ENCODE data around the gene CAPN3. TPM values are rescaled to one million over a fixed set of nuclear protein-coding genes. Genes with fewer than 3 reads are reported as not detected.

The CAPN3 gene
- total RNA-seq, 1 donor from 2014 or later = 2.8 TPM

DNA sequence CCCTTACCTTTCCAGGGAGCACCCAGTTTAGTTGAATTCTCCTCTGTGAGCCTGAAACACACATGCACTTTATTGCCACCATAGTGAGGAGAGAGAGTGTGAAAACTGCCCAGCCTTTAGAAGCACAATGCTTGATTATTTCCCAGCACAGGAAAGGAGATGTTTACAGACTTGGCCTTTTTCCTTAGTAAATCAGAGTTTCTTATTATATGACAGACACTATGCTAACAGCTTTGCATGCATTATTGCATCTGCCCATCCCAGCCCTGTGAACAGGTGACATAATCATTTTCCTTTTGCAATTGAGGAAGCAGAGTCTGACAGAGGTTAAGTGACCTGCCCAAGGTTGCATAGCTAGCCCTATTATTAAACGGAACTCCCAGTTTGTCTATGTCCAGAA, 36.5 kb downstream of the CAPN3 start:
- no peak for DNase-seq (ENCODE audit: low spot score)
- peaks cover 2% of the 10 kb centered on the region for H3K36me3 Mint-ChIP-seq (ENCODE audit: low read depth)
- H3K27me3 Mint-ChIP-seq (ENCODE audit: low read depth) = no peaks in the 10 kb centered on the region
- H3K4me1 Mint-ChIP-seq (ENCODE audit: low read depth) = no peaks in the 10 kb centered on the region
- TF ChIP-seq, protein P1, sequence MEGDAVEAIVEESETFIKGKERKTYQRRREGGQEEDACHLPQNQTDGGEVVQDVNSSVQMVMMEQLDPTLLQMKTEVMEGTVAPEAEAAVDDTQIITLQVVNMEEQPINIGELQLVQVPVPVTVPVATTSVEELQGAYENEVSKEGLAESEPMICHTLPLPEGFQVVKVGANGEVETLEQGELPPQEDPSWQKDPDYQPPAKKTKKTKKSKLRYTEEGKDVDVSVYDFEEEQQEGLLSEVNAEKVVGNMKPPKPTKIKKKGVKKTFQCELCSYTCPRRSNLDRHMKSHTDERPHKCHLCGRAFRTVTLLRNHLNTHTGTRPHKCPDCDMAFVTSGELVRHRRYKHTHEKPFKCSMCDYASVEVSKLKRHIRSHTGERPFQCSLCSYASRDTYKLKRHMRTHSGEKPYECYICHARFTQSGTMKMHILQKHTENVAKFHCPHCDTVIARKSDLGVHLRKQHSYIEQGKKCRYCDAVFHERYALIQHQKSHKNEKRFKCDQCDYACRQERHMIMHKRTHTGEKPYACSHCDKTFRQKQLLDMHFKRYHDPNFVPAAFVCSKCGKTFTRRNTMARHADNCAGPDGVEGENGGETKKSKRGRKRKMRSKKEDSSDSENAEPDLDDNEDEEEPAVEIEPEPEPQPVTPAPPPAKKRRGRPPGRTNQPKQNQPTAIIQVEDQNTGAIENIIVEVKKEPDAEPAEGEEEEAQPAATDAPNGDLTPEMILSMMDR (IDR thresholded peaks at IDR 0.05) = no peak
- H3K4me3 Mint-ChIP-seq (ENCODE audit: unreplicated experiment) = no peak overlapping the region
- no peak overlapping the region for H3K27ac Mint-ChIP-seq (ENCODE audit: unreplicated experiment)
- H3K9me3 Mint-ChIP-seq (ENCODE audit: low read depth) = no peaks in the 10 kb centered on the region

DNA sequence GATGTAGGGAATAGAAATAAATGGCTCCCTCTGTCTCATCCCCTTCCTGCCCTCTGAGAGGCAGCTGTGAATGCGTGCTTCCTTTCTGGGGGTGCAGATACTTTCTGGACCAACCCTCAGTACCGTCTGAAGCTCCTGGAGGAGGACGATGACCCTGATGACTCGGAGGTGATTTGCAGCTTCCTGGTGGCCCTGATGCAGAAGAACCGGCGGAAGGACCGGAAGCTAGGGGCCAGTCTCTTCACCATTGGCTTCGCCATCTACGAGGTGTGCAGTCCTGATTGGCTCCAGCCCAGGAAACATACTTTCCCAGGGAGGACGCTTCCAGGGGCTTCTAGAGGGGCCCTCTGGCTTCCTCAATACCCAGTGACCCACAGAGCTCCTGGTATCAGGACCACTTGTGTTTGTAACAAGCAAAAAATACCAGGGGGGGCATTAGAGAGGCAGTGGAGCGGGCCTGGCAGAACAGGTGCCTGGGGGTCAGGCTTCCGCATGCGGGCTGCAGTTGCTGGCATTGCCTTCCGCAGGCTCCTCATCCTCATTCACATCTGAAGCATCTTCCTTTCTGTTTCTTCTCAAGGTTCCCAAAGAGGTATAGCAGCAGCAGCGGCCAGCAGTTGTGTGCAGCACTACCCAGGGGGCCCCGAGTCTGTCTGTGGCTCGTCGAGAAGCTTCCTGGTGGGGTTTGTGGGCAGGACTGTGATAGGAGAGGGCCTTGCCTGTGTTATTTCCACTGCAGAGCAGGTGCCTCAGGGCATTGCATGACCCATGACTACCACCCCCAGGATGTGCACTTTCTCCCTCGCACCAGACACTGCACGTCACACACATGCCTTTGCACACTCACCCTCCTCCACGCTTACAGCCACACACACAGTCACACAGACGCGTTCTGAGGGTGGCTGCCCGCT, 42.5 kb downstream of the CAPN3 start:
- Mint-ChIP-seq H3K9me3 (ENCODE audit: low read depth) (no peaks in the 10 kb centered on the region), H3K4me1 (ENCODE audit: low read depth) (no peaks in the 10 kb centered on the region), H3K36me3 (ENCODE audit: low read depth) (peaks cover 2% of the 10 kb centered on the region), H3K4me3 (ENCODE audit: unreplicated experiment) (no peak overlapping the region), H3K27me3 (ENCODE audit: low read depth) (no peaks in the 10 kb centered on the region), H3K27ac (ENCODE audit: unreplicated experiment) (no peak overlapping the region)
- TF ChIP-seq, protein P1 (IDR thresholded peaks at IDR 0.05) = no peak
- no peak for DNase-seq (ENCODE audit: low spot score)

DNA sequence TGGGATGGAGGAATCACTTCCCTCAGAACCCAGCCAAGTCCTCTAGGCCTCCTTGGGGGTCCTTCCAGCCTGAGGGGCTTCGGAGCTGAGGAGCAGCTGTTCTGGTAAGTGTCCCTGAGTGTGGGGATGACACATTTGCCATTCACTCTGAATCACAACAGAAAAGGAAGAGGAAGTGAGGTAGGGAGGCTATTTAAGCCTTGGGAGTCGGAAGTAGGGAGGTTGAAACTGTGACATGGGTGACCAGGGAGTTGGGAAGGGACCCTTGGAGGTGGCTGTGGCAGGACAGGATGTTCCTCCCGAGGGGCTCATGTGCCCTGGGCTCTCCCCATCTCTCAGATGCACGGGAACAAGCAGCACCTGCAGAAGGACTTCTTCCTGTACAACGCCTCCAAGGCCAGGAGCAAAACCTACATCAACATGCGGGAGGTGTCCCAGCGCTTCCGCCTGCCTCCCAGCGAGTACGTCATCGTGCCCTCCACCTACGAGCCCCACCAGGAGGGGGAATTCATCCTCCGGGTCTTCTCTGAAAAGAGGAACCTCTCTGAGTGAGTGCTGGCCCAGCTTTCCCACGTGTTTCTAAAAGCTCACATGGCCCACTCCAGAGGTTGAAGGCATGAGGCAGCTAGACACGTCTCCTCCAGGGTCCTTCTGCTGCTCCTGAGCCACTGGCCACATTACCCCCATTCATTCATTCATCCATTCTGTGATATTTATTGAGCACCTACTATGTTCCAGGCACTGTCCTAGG, 43.3 kb downstream of the CAPN3 start:
- no peak for DNase-seq (ENCODE audit: low spot score)
- H3K27ac Mint-ChIP-seq (ENCODE audit: unreplicated experiment) = no peak overlapping the region

DNA sequence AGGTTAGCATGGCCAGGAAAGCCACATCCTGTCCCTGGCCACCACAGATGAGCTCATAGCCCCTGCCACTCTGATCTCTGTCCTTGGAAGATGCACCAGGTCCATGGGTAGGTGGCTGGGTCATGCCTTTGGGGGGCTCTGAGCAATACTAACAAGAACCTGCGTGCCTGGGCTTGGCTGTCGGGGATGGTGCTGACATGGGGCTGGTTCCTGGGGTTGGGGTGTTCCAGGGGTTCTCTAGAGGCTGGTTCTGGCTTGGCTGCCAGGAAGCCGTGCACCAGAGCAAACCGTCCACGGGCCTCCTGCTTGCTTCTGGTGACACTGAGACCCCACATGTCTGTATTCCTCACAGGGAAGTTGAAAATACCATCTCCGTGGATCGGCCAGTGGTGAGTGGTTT, 44.1 kb downstream of the CAPN3 start:
- Mint-ChIP-seq H3K4me1 (ENCODE audit: low read depth) (no peaks in the 10 kb centered on the region), H3K9me3 (ENCODE audit: low read depth) (no peaks in the 10 kb centered on the region), H3K27ac (ENCODE audit: unreplicated experiment) (no peak overlapping the region), H3K4me3 (ENCODE audit: unreplicated experiment) (no peak overlapping the region), H3K36me3 (ENCODE audit: low read depth) (peaks cover 2% of the 10 kb centered on the region), H3K27me3 (ENCODE audit: low read depth) (no peaks in the 10 kb centered on the region)
- TF ChIP-seq, protein P1 (IDR thresholded peaks at IDR 0.05) = no peak
- DNase-seq (ENCODE audit: low spot score) = no peak

More for the DNA sequence above, 43.3 kb downstream of the CAPN3 start:
- TF ChIP-seq, protein P1 (IDR thresholded peaks at IDR 0.05) = no peak
- Mint-ChIP-seq H3K4me3 (ENCODE audit: unreplicated experiment) (no peak overlapping the region), H3K36me3 (ENCODE audit: low read depth) (peaks cover 2% of the 10 kb centered on the region), H3K27me3 (ENCODE audit: low read depth) (no peaks in the 10 kb centered on the region), H3K9me3 (ENCODE audit: low read depth) (no peaks in the 10 kb centered on the region), H3K4me1 (ENCODE audit: low read depth) (no peaks in the 10 kb centered on the region)

DNA sequence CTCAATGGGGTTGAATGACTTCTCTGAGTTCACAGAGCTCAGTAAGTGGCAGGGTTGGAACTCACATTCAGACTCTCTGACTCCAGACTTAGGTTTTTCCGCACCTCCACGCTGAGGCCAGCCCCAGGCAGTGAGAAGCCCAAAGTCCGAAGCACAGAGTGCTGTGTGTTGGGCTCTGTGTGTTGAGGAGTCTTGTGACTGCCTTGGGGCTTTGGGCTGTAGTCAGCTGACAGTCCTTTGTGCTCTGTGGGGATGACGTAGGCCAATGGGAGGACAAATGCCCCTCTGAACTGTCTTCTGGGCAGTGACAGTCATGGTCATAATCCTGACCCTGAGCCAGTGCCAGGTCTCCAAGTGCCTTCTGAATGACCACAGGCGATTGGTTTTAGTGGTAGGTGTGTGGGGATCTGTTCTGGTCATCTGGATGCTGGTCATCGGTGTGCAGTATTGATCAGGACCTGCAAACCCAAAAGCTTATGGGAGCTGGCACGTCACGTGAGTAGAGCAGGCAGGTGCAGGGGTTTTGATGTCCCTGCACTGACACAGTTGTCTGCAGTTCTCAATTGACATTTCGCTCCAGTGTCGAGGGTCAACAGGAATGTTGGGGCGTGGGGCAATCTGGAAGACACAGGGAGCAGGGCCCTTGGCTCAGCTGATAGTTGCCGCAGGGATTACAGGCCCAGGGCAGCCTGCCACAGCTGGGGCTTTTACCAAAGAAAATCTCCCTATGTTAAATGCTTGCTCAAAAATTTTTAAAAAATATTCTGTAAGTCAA, 45.3 kb downstream of the CAPN3 start:
- no peak overlapping the region for H3K4me3 Mint-ChIP-seq (ENCODE audit: unreplicated experiment)
- no peak for DNase-seq (ENCODE audit: low spot score)
- TF ChIP-seq, protein P1 (IDR thresholded peaks at IDR 0.05) = no peak
- no peaks in the 10 kb centered on the region for H3K9me3 Mint-ChIP-seq (ENCODE audit: low read depth)
- H3K4me1 Mint-ChIP-seq (ENCODE audit: low read depth) = no peaks in the 10 kb centered on the region
- H3K36me3 Mint-ChIP-seq (ENCODE audit: low read depth) = peaks cover 2% of the 10 kb centered on the region
- H3K27ac Mint-ChIP-seq (ENCODE audit: unreplicated experiment) = no peak overlapping the region
- H3K27me3 Mint-ChIP-seq (ENCODE audit: low read depth) = no peaks in the 10 kb centered on the region
